MM.1S (cell line): Measurements from ENCODE around the gene MRPL52.

Source experiments
- DNase-seq: peaks from one replicate; pipeline ENCODE4 v3.0.0-alpha.2; 2015
- H2AFZ ChIP-seq: fragments of 300-600 bp; sonication (generic); 2 replicates; pipeline ENCODE4 v1.6.0; 2016; ENCODE audit warnings: antibody characterized with exemption, low read length
- H3F3A ChIP-seq: fragments of 300-600 bp; sonication (generic); 2 replicates; pipeline ENCODE4 v1.6.1; 2016; ENCODE audit warnings: mild to moderate bottlenecking, antibody characterized with exemption, low read length, moderate library complexity, mixed read lengths; ENCODE audit not compliant: insufficient read depth
- H3K27ac ChIP-seq: fragments of 300-600 bp; sonication (generic); 2 replicates; pipeline ENCODE4 v1.5.1; 2016; ENCODE audit warnings: mild to moderate bottlenecking, low read length
- H3K27me3 ChIP-seq: fragments of 300-600 bp; sonication (generic); replicated peaks from 2 replicates; pipeline ENCODE4 v1.6.0; 2016; ENCODE audit warnings: low read length; ENCODE audit not compliant: insufficient read depth
- H3K36me3 ChIP-seq: fragments of 300-600 bp; sonication (generic); replicated peaks from 2 replicates; pipeline ENCODE4 v1.6.1; 2016; ENCODE audit warnings: mild to moderate bottlenecking, low read length, mixed read lengths; ENCODE audit not compliant: insufficient read depth
- H3K4me1 ChIP-seq: fragments of 300-600 bp; sonication (generic); 2 replicates; pipeline ENCODE4 v1.6.1; 2016; ENCODE audit warnings: low read length, mixed read lengths
- H3K4me2 ChIP-seq: fragments of 300-600 bp; sonication (generic); 2 replicates; pipeline ENCODE4 v1.6.0; 2016; ENCODE audit warnings: low read depth, low read length
- H3K4me3 ChIP-seq: fragments of 300-600 bp; sonication (generic); 2 replicates; pipeline ENCODE4 v1.5.1; 2016; ENCODE audit warnings: low read length, mixed read lengths
- H3K79me2 ChIP-seq: fragments of 300-600 bp; sonication (generic); 2 replicates; pipeline ENCODE4 v1.6.1; 2016; ENCODE audit warnings: mixed run types, low read length, mixed read lengths
- H3K9ac ChIP-seq: fragments of 300-600 bp; sonication (generic); 2 replicates; pipeline ENCODE4 v1.6.1; 2016; ENCODE audit warnings: low read length, mixed read lengths
- H3K9me2 ChIP-seq: fragments of 300-600 bp; sonication (generic); replicated peaks from 2 replicates; pipeline ENCODE4 v1.6.1; 2016; ENCODE audit warnings: mild to moderate bottlenecking, low read length, mixed read lengths; ENCODE audit not compliant: insufficient read depth
- H3K9me3 ChIP-seq: fragments of 300-600 bp; sonication (generic); replicated peaks from 2 replicates; pipeline ENCODE4 v1.6.1; 2016; ENCODE audit warnings: mild to moderate bottlenecking, low read length, mixed read lengths; ENCODE audit not compliant: insufficient read depth
- H4K20me1 ChIP-seq: fragments of 300-600 bp; sonication (generic); 2 replicates; pipeline ENCODE4 v1.6.1; 2016; ENCODE audit warnings: mild to moderate bottlenecking, low read length, moderate library complexity, mixed read lengths; ENCODE audit not compliant: insufficient read depth
- CTCF ChIP-seq: fragments of 300-600 bp; sonication (generic); IDR thresholded peaks from 2 replicates; pipeline ENCODE4 v1.5.1; 2016; ENCODE audit warnings: antibody characterized with exemption, low read length, mixed read lengths
- EZH2 ChIP-seq: fragments of 300-600 bp; sonication (generic); optimal IDR thresholded peaks from 2 replicates; pipeline ENCODE3; 2017; ENCODE audit warnings: low read depth, mild to moderate bottlenecking, antibody characterized with exemption, low read length, mixed read lengths
- EZH2phosphoT487 ChIP-seq: fragments of 300-600 bp; sonication (generic); IDR thresholded peaks from 2 replicates; pipeline ENCODE4 v1.6.1; 2018; ENCODE audit warnings: antibody characterized with exemption, low read length

The MRPL52 gene

GRCh38 chr14:22844221-22845102, 14.8 kb downstream of the MRPL52 start:
- Histone ChIP-seq H4K20me1 (no peaks in the 10 kb centered on the region), H3K9me3 (no peaks in the 10 kb centered on the region), H3K9me2 (no peaks in the 10 kb centered on the region), H3K27ac (no peak overlapping the region), H3F3A (no peaks in the 10 kb centered on the region), H3K36me3 (no peaks in the 10 kb centered on the region), H3K4me1 (no peaks in the 10 kb centered on the region), H3K79me2 (no peaks in the 10 kb centered on the region), H3K4me2 (no peak overlapping the region), H3K27me3 (no peaks in the 10 kb centered on the region), H3K4me3 (no peak overlapping the region), H2AFZ (no peak overlapping the region), H3K9ac (no peak overlapping the region)
- TF ChIP-seq CTCF = no peak
- no peak for TF ChIP-seq EZH2phosphoT487
- TF ChIP-seq EZH2 = no peak
- no peak for DNase-seq

GRCh38 chr14:22845103-22845394, 15.4 kb downstream of the MRPL52 start:
- DNase-seq = no peak
- no peaks in the 10 kb centered on the region for H3K9me3 ChIP-seq
- TF ChIP-seq EZH2 (no peak), EZH2phosphoT487 (no peak), CTCF (no peak)
- no peak overlapping the region for H2AFZ ChIP-seq
- H3K27ac ChIP-seq = no peak overlapping the region
- H3K9ac ChIP-seq = no peak overlapping the region
- H3K79me2 ChIP-seq = no peaks in the 10 kb centered on the region
- no peak overlapping the region for H3K4me2 ChIP-seq
- no peaks in the 10 kb centered on the region for H3K4me1 ChIP-seq
- H3K4me3 ChIP-seq = no peak overlapping the region
- H3K27me3 ChIP-seq = no peaks in the 10 kb centered on the region
- no peaks in the 10 kb centered on the region for H3K36me3 ChIP-seq
- H3K9me2 ChIP-seq = no peaks in the 10 kb centered on the region
- H4K20me1 ChIP-seq = no peaks in the 10 kb centered on the region
- no peaks in the 10 kb centered on the region for H3F3A ChIP-seq

- Histone ChIP-seq H3K27ac (no peak overlapping the region), H3K27me3 (no peaks in the 10 kb centered on the region), H3K4me1 (no peaks in the 10 kb centered on the region), H2AFZ (no peak overlapping the region), H3K79me2 (no peaks in the 10 kb centered on the region), H3K9ac (no peak overlapping the region), H3K36me3 (no peaks in the 10 kb centered on the region), H3K9me3 (no peaks in the 10 kb centered on the region), H3F3A (no peaks in the 10 kb centered on the region), H4K20me1 (no peaks in the 10 kb centered on the region), H3K4me3 (no peak overlapping the region), H3K4me2 (no peak overlapping the region), H3K9me2 (no peaks in the 10 kb centered on the region)
- no peak for DNase-seq
- TF ChIP-seq EZH2phosphoT487 (no peak), EZH2 (no peak), CTCF (no peak)
These were observed 16.3 kb downstream of the MRPL52 start for GRCh38 chr14:22845821-22846625.
